ENCODE data around the gene RAB3A.

The RAB3A gene

DNA sequence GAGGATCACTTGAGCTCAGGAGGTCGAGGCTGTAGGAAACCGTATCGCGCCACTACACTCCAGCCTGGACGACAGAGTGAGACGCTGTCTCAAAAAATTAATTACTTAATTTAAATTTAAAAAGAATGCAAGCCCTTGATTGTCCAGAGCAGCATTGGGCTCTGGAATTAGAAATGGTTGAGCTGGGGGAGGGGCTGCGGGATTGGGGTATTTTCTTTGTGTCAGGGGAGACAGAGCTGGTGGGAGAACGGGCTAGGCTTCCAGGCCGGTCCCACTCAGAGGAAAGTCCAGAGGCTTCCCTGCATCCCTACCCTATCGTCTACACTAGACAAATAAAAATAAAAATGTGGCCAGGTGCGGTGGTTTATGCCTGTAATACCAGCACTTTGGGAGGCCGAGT, 2.2 kb upstream of the RAB3A start:
- TF ChIP-seq, protein P1, sequence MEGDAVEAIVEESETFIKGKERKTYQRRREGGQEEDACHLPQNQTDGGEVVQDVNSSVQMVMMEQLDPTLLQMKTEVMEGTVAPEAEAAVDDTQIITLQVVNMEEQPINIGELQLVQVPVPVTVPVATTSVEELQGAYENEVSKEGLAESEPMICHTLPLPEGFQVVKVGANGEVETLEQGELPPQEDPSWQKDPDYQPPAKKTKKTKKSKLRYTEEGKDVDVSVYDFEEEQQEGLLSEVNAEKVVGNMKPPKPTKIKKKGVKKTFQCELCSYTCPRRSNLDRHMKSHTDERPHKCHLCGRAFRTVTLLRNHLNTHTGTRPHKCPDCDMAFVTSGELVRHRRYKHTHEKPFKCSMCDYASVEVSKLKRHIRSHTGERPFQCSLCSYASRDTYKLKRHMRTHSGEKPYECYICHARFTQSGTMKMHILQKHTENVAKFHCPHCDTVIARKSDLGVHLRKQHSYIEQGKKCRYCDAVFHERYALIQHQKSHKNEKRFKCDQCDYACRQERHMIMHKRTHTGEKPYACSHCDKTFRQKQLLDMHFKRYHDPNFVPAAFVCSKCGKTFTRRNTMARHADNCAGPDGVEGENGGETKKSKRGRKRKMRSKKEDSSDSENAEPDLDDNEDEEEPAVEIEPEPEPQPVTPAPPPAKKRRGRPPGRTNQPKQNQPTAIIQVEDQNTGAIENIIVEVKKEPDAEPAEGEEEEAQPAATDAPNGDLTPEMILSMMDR (IDR thresholded peaks at IDR 0.05; ENCODE audit: low read depth, low read length) = no peak
- TF ChIP-seq EZH2phosphoT487 (IDR thresholded peaks at IDR 0.05; ENCODE audit: low read depth) = no peak
- Histone ChIP-seq H3K27me3 (ENCODE audit: low read depth, low read length) (peaks cover 19% of the 10 kb centered on the region), H2AFZ (ENCODE audit: low read depth, low read length) (no peak overlapping the region), H3K36me3 (replicated peaks; ENCODE audit: low read depth, low read length) (peaks cover 6% of the 10 kb centered on the region), H3K9me3 (ENCODE audit: insufficient read depth, low read length) (no peaks in the 10 kb centered on the region), H3K79me2 (ENCODE audit: low read length) (peaks cover 5% of the 10 kb centered on the region; the same call in 1 of the 2 replicates), H3K4me2 (ENCODE audit: low read length) (no peak overlapping the region), H3K4me3 (ENCODE audit: low read length) (no peak overlapping the region), H3K9ac (ENCODE audit: low read length) (no peak overlapping the region), H3K4me1 (ENCODE audit: low read length) (peaks cover 13% of the 10 kb centered on the region), H4K20me1 (ENCODE audit: insufficient read depth, low read length) (peaks cover 12% of the 10 kb centered on the region; the same call in 1 of the 2 replicates), H3K27ac (ENCODE audit: low read length) (no peak overlapping the region)

DNA sequence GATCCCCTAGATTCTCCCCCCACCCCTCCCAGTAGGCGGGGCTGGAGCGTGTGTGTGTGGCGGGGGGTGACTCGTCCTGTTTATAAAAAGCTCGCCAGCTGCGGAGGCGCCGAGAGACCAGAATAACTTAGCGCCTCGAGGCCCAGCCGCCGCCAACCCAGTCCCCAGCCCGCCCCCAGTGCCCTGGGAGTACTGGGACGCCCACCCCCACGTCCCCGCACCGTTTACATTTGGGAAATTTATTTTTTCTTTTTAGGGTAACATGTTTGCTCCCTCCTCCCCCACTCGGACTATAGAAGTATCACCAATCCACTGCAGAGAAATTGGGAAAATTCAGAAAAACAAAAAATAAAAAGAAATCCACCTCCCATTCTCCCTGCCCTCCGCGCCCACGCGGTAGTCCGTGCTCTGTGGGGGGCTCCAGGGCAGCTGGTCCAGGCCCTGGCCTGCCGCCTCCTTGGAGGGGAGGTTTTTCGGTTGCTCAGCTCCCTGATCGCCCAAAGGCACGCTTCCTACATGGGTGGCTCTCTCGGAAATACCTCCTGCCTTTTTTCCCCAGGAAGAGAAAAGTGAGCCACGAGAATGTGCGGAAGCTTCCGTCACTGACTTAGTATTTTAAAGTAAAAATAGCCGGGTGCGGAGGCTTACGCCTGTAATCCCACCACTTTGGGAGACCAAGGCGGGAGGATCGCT, 1.5 kb upstream of the RAB3A start:
- H3K4me2 ChIP-seq (ENCODE audit: low read length) = peak overlapping the region; percentile 68
- peak overlapping the region; percentile 81 for H3K4me3 ChIP-seq (ENCODE audit: low read length)
- peak overlapping the region; percentile 76 for H3K9ac ChIP-seq (ENCODE audit: low read length)
- H3K4me1 ChIP-seq (ENCODE audit: low read length) = peaks cover 13% of the 10 kb centered on the region
- no peaks in the 10 kb centered on the region for H3K9me3 ChIP-seq (ENCODE audit: insufficient read depth, low read length)
- peaks cover 12% of the 10 kb centered on the region; the same call in 1 of the 2 replicates for H4K20me1 ChIP-seq (ENCODE audit: insufficient read depth, low read length)
- peaks cover 12% of the 10 kb centered on the region for H3K27me3 ChIP-seq (ENCODE audit: low read depth, low read length)
- H3K36me3 ChIP-seq (replicated peaks; ENCODE audit: low read depth, low read length) = peaks cover 6% of the 10 kb centered on the region
- H3K27ac ChIP-seq (ENCODE audit: low read length) = peak overlapping the region; percentile 64
- TF ChIP-seq, protein P1 (IDR thresholded peaks at IDR 0.05; ENCODE audit: low read depth, low read length) = no peak
- no peak for TF ChIP-seq EZH2phosphoT487 (IDR thresholded peaks at IDR 0.05; ENCODE audit: low read depth)
- peak overlapping the region; percentile 67; the same call in 1 of the 2 replicates for H2AFZ ChIP-seq (ENCODE audit: low read depth, low read length)
- H3K79me2 ChIP-seq (ENCODE audit: low read length) = peaks cover 5% of the 10 kb centered on the region; the same call in 1 of the 2 replicates

DNA sequence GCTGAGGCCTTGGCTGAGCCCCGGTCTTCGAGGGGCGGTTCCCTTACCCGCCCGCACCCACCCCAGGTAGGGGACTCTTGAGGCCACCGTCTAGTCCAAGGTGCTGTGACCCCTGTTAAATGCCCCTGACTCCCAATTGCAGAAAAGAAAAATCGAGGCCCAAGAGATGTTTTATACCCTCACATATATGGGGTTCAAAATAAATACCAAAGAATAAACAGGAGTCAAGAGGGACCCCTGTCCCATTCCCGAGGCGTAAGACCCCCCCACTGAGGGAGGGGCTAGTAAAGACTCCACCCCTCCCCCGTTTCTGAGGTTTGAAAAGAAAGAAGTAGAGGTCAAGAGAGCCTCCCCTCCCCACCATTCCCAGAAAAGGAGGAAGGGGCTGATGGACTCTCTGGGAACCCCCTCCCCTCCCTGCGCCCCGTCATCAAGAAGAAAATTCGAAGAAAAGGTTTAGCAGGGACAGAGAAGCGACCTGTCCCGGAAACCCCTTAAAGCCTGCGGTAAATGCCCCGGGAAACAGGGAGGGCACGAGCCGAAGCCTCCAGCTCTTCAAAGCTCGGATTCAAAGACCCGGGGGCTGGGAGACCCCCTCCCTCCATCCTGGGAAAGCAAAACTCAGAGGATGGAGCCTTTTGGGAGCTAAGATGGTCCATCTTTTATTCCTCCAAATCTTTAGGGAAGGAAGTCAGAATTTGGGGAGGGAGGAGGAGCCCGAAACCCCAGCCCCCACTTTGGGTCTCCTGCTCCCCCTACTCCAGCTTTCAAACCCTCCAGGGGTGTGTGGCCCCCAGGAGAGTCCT, 755 bp upstream of the RAB3A start:
- H3K36me3 ChIP-seq (replicated peaks; ENCODE audit: low read depth, low read length) = peaks cover 6% of the 10 kb centered on the region

More for the DNA sequence above, 755 bp upstream of the RAB3A start:
- no peak for TF ChIP-seq EZH2phosphoT487 (IDR thresholded peaks at IDR 0.05; ENCODE audit: low read depth)
- TF ChIP-seq, protein P1 (IDR thresholded peaks at IDR 0.05; ENCODE audit: low read depth, low read length) = no peak
- Histone ChIP-seq H4K20me1 (ENCODE audit: insufficient read depth, low read length) (peaks cover 12% of the 10 kb centered on the region; the same call in 1 of the 2 replicates), H3K4me3 (ENCODE audit: low read length) (peak overlapping the region; percentile 81), H3K4me2 (ENCODE audit: low read length) (peak overlapping the region; percentile 68), H3K27ac (ENCODE audit: low read length) (peak overlapping the region; percentile 64), H3K27me3 (ENCODE audit: low read depth, low read length) (peaks cover 6% of the 10 kb centered on the region), H3K9ac (ENCODE audit: low read length) (peak overlapping the region; percentile 76), H2AFZ (ENCODE audit: low read depth, low read length) (peak overlapping the region; percentile 67), H3K4me1 (ENCODE audit: low read length) (peaks cover 13% of the 10 kb centered on the region), H3K79me2 (ENCODE audit: low read length) (peaks cover 5% of the 10 kb centered on the region; the same call in 1 of the 2 replicates), H3K9me3 (ENCODE audit: insufficient read depth, low read length) (no peaks in the 10 kb centered on the region)
